Measurements from ENCODE around the gene GALNT11.

GALNT11 gene

DNA sequence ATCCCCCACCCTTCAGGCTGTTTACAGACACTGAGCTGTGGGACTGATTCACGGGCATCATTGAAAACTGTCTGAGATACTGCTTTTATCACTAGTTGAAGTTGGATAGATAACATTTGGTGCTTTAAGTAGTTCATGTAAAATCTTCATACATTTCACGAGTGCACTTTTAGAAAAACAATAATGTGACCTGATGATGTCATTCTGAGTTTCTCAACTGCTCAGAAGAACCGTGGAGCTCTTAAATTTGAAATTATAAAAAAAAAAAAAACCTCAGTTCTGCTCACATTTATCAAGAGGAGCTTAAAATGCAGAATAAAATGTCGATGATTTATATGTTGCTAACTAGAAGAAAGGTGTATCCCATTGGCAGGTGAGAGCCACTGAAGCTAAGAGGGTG is 81.5 kb downstream of the GALNT11 start:
- H2AFZ ChIP-seq (ENCODE audit: low read length): no peak overlapping the region
- no peaks in the 10 kb centered on the region for H3F3A ChIP-seq (ENCODE audit: insufficient read depth, low read length)
- no peaks in the 10 kb centered on the region for H3K27me3 ChIP-seq (ENCODE audit: insufficient read depth, low read length)
- H3K4me1 ChIP-seq (ENCODE audit: insufficient read depth, low read length, severe bottlenecking): no peaks in the 10 kb centered on the region
- H3K27ac ChIP-seq (ENCODE audit: low read depth, low read length, poor library complexity, severe bottlenecking): no peak overlapping the region
- H4K20me1 ChIP-seq (ENCODE audit: insufficient read depth, low read length): no peaks in the 10 kb centered on the region
- H3K36me3 ChIP-seq (ENCODE audit: insufficient read depth, low read length): no peaks in the 10 kb centered on the region
- no peak overlapping the region for H3K9ac ChIP-seq (ENCODE audit: low read length)
- TF ChIP-seq, protein P1, sequence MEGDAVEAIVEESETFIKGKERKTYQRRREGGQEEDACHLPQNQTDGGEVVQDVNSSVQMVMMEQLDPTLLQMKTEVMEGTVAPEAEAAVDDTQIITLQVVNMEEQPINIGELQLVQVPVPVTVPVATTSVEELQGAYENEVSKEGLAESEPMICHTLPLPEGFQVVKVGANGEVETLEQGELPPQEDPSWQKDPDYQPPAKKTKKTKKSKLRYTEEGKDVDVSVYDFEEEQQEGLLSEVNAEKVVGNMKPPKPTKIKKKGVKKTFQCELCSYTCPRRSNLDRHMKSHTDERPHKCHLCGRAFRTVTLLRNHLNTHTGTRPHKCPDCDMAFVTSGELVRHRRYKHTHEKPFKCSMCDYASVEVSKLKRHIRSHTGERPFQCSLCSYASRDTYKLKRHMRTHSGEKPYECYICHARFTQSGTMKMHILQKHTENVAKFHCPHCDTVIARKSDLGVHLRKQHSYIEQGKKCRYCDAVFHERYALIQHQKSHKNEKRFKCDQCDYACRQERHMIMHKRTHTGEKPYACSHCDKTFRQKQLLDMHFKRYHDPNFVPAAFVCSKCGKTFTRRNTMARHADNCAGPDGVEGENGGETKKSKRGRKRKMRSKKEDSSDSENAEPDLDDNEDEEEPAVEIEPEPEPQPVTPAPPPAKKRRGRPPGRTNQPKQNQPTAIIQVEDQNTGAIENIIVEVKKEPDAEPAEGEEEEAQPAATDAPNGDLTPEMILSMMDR (IDR thresholded peaks at IDR 0.05; ENCODE audit: low read length): no peak
- no peak for TF ChIP-seq EZH2 (IDR thresholded peaks at IDR 0.05; ENCODE audit: borderline replicate concordance, low read length)
- no peaks in the 10 kb centered on the region for H3K9me3 ChIP-seq (ENCODE audit: low read length)
- no peak overlapping the region for H3K4me3 ChIP-seq (ENCODE audit: low read depth, low read length, poor library complexity, severe bottlenecking)
- H3K4me2 ChIP-seq (ENCODE audit: low read length): no peak overlapping the region
- H3K79me2 ChIP-seq (ENCODE audit: insufficient read depth, low read length): no peaks in the 10 kb centered on the region
- no peaks in the 10 kb centered on the region for H3K9me2 ChIP-seq (ENCODE audit: low read depth, low read length)

DNA sequence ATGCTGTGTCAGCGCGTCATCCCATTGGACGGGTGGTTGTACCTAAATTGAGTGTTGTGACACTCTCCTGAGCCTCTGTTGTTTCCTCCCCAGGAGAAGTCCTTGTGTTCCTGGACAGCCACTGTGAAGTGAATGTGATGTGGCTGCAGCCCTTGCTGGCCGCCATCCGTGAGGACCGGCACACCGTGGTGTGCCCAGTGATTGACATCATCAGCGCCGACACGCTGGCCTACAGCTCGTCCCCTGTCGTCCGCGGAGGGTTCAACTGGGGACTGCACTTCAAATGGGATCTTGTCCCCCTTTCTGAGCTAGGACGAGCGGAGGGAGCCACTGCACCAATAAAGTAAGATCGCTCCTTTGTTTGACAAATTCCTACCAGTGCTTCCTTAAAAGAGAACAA is 82.5 kb downstream of the GALNT11 start:
- no peak overlapping the region for H3K4me2 ChIP-seq (ENCODE audit: low read length)
- no peaks in the 10 kb centered on the region for H3K79me2 ChIP-seq (ENCODE audit: insufficient read depth, low read length)
- H3K27ac ChIP-seq (ENCODE audit: low read depth, low read length, poor library complexity, severe bottlenecking): no peak overlapping the region
- no peaks in the 10 kb centered on the region for H4K20me1 ChIP-seq (ENCODE audit: insufficient read depth, low read length)
- no peaks in the 10 kb centered on the region for H3K9me2 ChIP-seq (ENCODE audit: low read depth, low read length)
- H3K27me3 ChIP-seq (ENCODE audit: insufficient read depth, low read length): no peaks in the 10 kb centered on the region
- no peak overlapping the region for H3K4me3 ChIP-seq (ENCODE audit: low read depth, low read length, poor library complexity, severe bottlenecking)
- H3K9ac ChIP-seq (ENCODE audit: low read length): no peak overlapping the region
- H3F3A ChIP-seq (ENCODE audit: insufficient read depth, low read length): no peaks in the 10 kb centered on the region
- H3K36me3 ChIP-seq (ENCODE audit: insufficient read depth, low read length): no peaks in the 10 kb centered on the region
- no peak for TF ChIP-seq EZH2 (IDR thresholded peaks at IDR 0.05; ENCODE audit: borderline replicate concordance, low read length)
- TF ChIP-seq, protein P1 (IDR thresholded peaks at IDR 0.05; ENCODE audit: low read length): no peak
- no peaks in the 10 kb centered on the region for H3K4me1 ChIP-seq (ENCODE audit: insufficient read depth, low read length, severe bottlenecking)
- H3K9me3 ChIP-seq (ENCODE audit: low read length): no peaks in the 10 kb centered on the region
- no peak overlapping the region for H2AFZ ChIP-seq (ENCODE audit: low read length)

DNA sequence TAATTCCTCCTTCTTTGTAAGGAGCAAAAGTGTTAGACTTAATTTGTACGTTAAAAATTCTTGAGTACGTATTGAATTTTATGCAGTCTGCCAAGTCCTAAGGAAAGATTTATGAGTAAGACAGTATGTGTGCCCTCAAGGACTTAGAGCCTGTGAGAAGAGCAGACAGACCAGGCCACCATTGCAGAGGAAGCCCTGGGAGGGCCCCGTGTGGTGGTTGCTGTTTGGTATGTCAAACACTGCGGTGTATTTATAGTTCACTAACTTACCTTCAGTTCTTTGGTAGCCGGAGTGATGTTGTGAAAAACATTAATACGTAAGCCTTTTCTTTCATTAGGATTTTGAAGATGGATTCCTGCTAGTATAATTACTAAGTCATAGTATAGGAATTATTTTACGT is 82.9 kb downstream of the GALNT11 start:
- no peaks in the 10 kb centered on the region for H3K9me2 ChIP-seq (ENCODE audit: low read depth, low read length)
- H3K27ac ChIP-seq (ENCODE audit: low read depth, low read length, poor library complexity, severe bottlenecking): no peak overlapping the region
- TF ChIP-seq, protein P1 (IDR thresholded peaks at IDR 0.05; ENCODE audit: low read length): no peak
- no peak for TF ChIP-seq EZH2 (IDR thresholded peaks at IDR 0.05; ENCODE audit: borderline replicate concordance, low read length)
- H3K4me2 ChIP-seq (ENCODE audit: low read length): no peak overlapping the region
- no peaks in the 10 kb centered on the region for H3K79me2 ChIP-seq (ENCODE audit: insufficient read depth, low read length)
- H3K4me3 ChIP-seq (ENCODE audit: low read depth, low read length, poor library complexity, severe bottlenecking): no peak overlapping the region
- no peaks in the 10 kb centered on the region for H3F3A ChIP-seq (ENCODE audit: insufficient read depth, low read length)
- H3K4me1 ChIP-seq (ENCODE audit: insufficient read depth, low read length, severe bottlenecking): no peaks in the 10 kb centered on the region
- no peaks in the 10 kb centered on the region for H3K9me3 ChIP-seq (ENCODE audit: low read length)
- H3K27me3 ChIP-seq (ENCODE audit: insufficient read depth, low read length): no peaks in the 10 kb centered on the region
- no peaks in the 10 kb centered on the region for H3K36me3 ChIP-seq (ENCODE audit: insufficient read depth, low read length)
- H2AFZ ChIP-seq (ENCODE audit: low read length): no peak overlapping the region
- no peak overlapping the region for H3K9ac ChIP-seq (ENCODE audit: low read length)
- H4K20me1 ChIP-seq (ENCODE audit: insufficient read depth, low read length): no peaks in the 10 kb centered on the region

Data from OCI-LY1 (cell line).